Measurements from ENCODE around the gene TTC16. TPM values are rescaled to one million over a fixed set of nuclear protein-coding genes. Genes with fewer than 3 reads are reported as not detected.
"Not testable (repeated sequence)": the region's sequence is repeated elsewhere in the genome, so short reads cannot be mapped to it uniquely, and the experiment has no call there.

TTC16 gene
- total RNA-seq, 1 experiment from 2014 or later = not detected

DNA sequence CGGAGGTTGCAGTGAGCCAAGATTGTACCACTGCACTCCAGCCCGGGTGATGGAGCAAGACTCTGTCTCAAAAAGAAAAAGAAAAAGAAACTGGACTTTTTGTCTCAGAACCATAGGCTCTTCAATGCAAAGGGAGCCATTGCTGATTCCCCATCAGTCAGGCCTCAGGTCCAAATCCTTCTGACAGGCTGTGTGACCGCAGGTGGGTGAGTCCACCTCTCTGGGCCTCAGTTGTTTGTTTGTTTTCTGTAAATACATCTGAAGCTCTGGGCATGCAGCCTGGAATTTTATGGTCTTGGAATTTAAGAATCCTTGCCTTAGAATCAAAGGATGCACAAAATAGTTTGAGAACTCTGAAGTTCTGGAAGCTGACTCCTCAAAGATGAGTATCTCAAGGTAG is 40.4 kb downstream of the TTC16 start:
- no peak overlapping the region for H3K4ac ChIP-seq (ENCODE audit: low read depth, low read length)
- H2BK120ac ChIP-seq (ENCODE audit: low read depth, low read length, poor library complexity, severe bottlenecking) = no peak overlapping the region
- no peak overlapping the region for H2BK15ac ChIP-seq (ENCODE audit: low read depth, low read length)
- H4K20me1 ChIP-seq (ENCODE audit: control insufficient read depth, insufficient read depth, insufficient read length) = no peaks in the 10 kb centered on the region
- H3K9me3 Mint-ChIP-seq = no peaks in the 10 kb centered on the region
- H3K9me3 ChIP-seq (ENCODE audit: control insufficient read depth, low read depth, low read length) = no peaks in the 10 kb centered on the region
- H3K18ac ChIP-seq (ENCODE audit: insufficient read length, low read depth, low read length) = no peak overlapping the region
- peaks cover 3% of the 10 kb centered on the region; the same call in 1 of the 2 replicates for H3K4me1 ChIP-seq (ENCODE audit: insufficient read depth, low read length)
- H3K23ac ChIP-seq (ENCODE audit: insufficient read length, low read depth, low read length) = no peak overlapping the region
- H3K4me1 Mint-ChIP-seq = peaks cover 5 to 9% of the 10 kb centered on the region in 2 experiments; a peak in 3 of 4 replicates
- no peak overlapping the region for H4K8ac ChIP-seq (replicated peaks; ENCODE audit: insufficient read length, low read depth, low read length)
- no peak overlapping the region for H2AFZ ChIP-seq (ENCODE audit: low read length)
- DNase-seq = no peak
- H2BK5ac ChIP-seq (ENCODE audit: insufficient read length, low read length) = no peak overlapping the region
- H3K27me3 Mint-ChIP-seq (ENCODE audit: low read depth) = peaks cover 52% of the 10 kb centered on the region
- H4K5ac ChIP-seq (ENCODE audit: insufficient read length, low read depth, low read length) = no peak overlapping the region
- no peaks in the 10 kb centered on the region; the same call in 1 of the 2 replicates for H3K27me3 ChIP-seq (ENCODE audit: insufficient read depth, low read length)
- no peak overlapping the region for H2BK12ac ChIP-seq (ENCODE audit: insufficient read length, low read depth, low read length)
- no peak overlapping the region for H3K14ac ChIP-seq (ENCODE audit: insufficient read depth, low read length)
- H3K23me2 ChIP-seq (ENCODE audit: insufficient read length, low read depth, low read length, poor library complexity, severe bottlenecking) = peaks cover 6% of the 10 kb centered on the region
- no peaks in the 10 kb centered on the region for H3K79me2 ChIP-seq (ENCODE audit: insufficient read depth, low read length)
- H3K36me3 Mint-ChIP-seq (ENCODE audit: insufficient read depth in 1 of 3, low read depth in 3 of 3) = no peaks in the 10 kb centered on the region
- TF ChIP-seq, protein P1, sequence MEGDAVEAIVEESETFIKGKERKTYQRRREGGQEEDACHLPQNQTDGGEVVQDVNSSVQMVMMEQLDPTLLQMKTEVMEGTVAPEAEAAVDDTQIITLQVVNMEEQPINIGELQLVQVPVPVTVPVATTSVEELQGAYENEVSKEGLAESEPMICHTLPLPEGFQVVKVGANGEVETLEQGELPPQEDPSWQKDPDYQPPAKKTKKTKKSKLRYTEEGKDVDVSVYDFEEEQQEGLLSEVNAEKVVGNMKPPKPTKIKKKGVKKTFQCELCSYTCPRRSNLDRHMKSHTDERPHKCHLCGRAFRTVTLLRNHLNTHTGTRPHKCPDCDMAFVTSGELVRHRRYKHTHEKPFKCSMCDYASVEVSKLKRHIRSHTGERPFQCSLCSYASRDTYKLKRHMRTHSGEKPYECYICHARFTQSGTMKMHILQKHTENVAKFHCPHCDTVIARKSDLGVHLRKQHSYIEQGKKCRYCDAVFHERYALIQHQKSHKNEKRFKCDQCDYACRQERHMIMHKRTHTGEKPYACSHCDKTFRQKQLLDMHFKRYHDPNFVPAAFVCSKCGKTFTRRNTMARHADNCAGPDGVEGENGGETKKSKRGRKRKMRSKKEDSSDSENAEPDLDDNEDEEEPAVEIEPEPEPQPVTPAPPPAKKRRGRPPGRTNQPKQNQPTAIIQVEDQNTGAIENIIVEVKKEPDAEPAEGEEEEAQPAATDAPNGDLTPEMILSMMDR (conservative IDR thresholded peaks at IDR 0.05) = no peak
- no peak overlapping the region for H3T11ph ChIP-seq (ENCODE audit: low read length)
- no peak overlapping the region for H3K27ac ChIP-seq (ENCODE audit: insufficient read length, low read depth, low read length)
- H3K4me3 Mint-ChIP-seq = peak overlapping the region in 1 of 2 experiments; percentile 76; a peak in 1 of 5 replicates
- no peak overlapping the region for H3K4me2 ChIP-seq (ENCODE audit: insufficient read depth, insufficient read length, low read length)
- H3K27ac Mint-ChIP-seq = no peak overlapping the region
- no CpG with 5 or more reads among the region's 3 CpGs for WGBS (ENCODE audit: extremely low coverage, insufficient read length, low lambda C conversion rate)
- H2AK5ac ChIP-seq (ENCODE audit: insufficient read length, low read length) = no peak overlapping the region
- no peak overlapping the region for H3K9ac ChIP-seq (ENCODE audit: extremely low read depth, insufficient read length, low read length)
- H3K79me1 ChIP-seq (ENCODE audit: insufficient read depth, low read depth, low read length, poor library complexity, severe bottlenecking) = no peaks in the 10 kb centered on the region
- H3K56ac ChIP-seq (ENCODE audit: insufficient read length, low read depth, low read length) = no peak overlapping the region
- H4K91ac ChIP-seq (ENCODE audit: insufficient read length, low read depth, low read length) = no peak overlapping the region
- no peak overlapping the region for H2BK20ac ChIP-seq (ENCODE audit: low read depth, low read length, poor library complexity, severe bottlenecking)

DNA sequence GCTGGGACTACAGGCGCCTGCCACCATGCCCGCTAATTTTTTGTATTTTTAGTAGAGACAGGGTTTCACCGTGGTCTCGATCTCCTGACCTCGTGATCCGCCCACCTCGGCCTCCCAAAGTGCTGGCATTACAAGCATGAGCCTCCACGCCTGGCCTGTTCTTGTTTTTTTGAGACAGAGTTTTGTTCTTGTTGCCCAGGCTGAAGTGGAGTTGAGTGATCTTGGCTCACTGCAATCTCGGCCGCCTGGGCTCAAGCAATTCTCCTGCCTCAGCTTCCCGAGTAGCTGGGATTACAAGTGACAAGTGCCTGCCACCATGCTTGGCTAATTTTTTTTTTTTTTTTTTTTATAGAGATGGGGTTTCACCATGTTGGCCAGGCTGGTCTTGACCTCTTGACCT is 40.9 kb downstream of the TTC16 start:
- H3K56ac ChIP-seq (ENCODE audit: insufficient read length, low read depth, low read length); DNase-seq; H3K27me3 ChIP-seq (ENCODE audit: insufficient read depth, low read length); H2BK15ac ChIP-seq (ENCODE audit: low read depth, low read length); H3K79me1 ChIP-seq (ENCODE audit: insufficient read depth, low read depth, low read length, poor library complexity, severe bottlenecking); H4K91ac ChIP-seq (ENCODE audit: insufficient read length, low read depth, low read length); H3K4me3 Mint-ChIP-seq; H3K27ac ChIP-seq (ENCODE audit: insufficient read length, low read depth, low read length); H2BK12ac ChIP-seq (ENCODE audit: insufficient read length, low read depth, low read length); H3T11ph ChIP-seq (ENCODE audit: low read length); H2BK5ac ChIP-seq (ENCODE audit: insufficient read length, low read length); H3K9me3 ChIP-seq (ENCODE audit: control insufficient read depth, low read depth, low read length); H4K20me1 ChIP-seq (ENCODE audit: control insufficient read depth, insufficient read depth, insufficient read length); H2AFZ ChIP-seq (ENCODE audit: low read length); H3K4me2 ChIP-seq (ENCODE audit: insufficient read depth, insufficient read length, low read length); H3K27ac Mint-ChIP-seq; H4K5ac ChIP-seq (ENCODE audit: insufficient read length, low read depth, low read length); H3K18ac ChIP-seq (ENCODE audit: insufficient read length, low read depth, low read length); H3K23me2 ChIP-seq (ENCODE audit: insufficient read length, low read depth, low read length, poor library complexity, severe bottlenecking); H3K36me3 Mint-ChIP-seq (ENCODE audit: insufficient read depth in 1 of 3, low read depth in 3 of 3); H2AK5ac ChIP-seq (ENCODE audit: insufficient read length, low read length); H3K4ac ChIP-seq (ENCODE audit: low read depth, low read length); H2BK20ac ChIP-seq (ENCODE audit: low read depth, low read length, poor library complexity, severe bottlenecking); H2BK120ac ChIP-seq (ENCODE audit: low read depth, low read length, poor library complexity, severe bottlenecking); H3K9me3 Mint-ChIP-seq; H4K8ac ChIP-seq (replicated peaks; ENCODE audit: insufficient read length, low read depth, low read length); H3K23ac ChIP-seq (ENCODE audit: insufficient read length, low read depth, low read length); H3K79me2 ChIP-seq (ENCODE audit: insufficient read depth, low read length); H3K4me1 ChIP-seq (ENCODE audit: insufficient read depth, low read length); H3K14ac ChIP-seq (ENCODE audit: insufficient read depth, low read length); H3K9ac ChIP-seq (ENCODE audit: extremely low read depth, insufficient read length, low read length): not testable (repeated sequence)
- Mint-ChIP-seq H3K4me1 (peaks cover 9 to 11% of the 10 kb centered on the region in 2 experiments), H3K27me3 (ENCODE audit: low read depth) (peaks cover 48% of the 10 kb centered on the region)
- no CpG with 5 or more reads among the region's 11 CpGs for WGBS (ENCODE audit: extremely low coverage, insufficient read length, low lambda C conversion rate)
